Non-pigmented ciliary epithelial cell (primary cell): ENCODE measurements around the gene KIF16B.
"Not testable (repeated sequence)": the region's sequence is repeated elsewhere in the genome, so short reads cannot be mapped to it uniquely, and the experiment has no call there.

Source experiments
- DNase-seq: peaks from one replicate; pipeline ENCODE4 v3.0.0-alpha.2; 2010; ENCODE audit warnings: low read depth

The KIF16B gene

GRCh38 chr20:16287776-16288175 is 285.5 kb downstream of the KIF16B start:
- DNase-seq: no peak

GRCh38 chr20:16286601-16287000 is 286.6 kb downstream of the KIF16B start:
- no peak for DNase-seq

- no peak for DNase-seq
Measured at GRCh38 chr20:16284385-16285100, 288.7 kb downstream of the KIF16B start.

- DNase-seq: no peak
Measured at GRCh38 chr20:16283978-16284377, 289.3 kb downstream of the KIF16B start.

- no peak for DNase-seq
Measured at GRCh38 chr20:16283307-16283706, 289.9 kb downstream of the KIF16B start.

GRCh38 chr20:16280219-16280618 is 293.0 kb downstream of the KIF16B start:
- no peak for DNase-seq

- DNase-seq: no peak
Measured at GRCh38 chr20:16279320-16279719, 293.9 kb downstream of the KIF16B start.

- no peak for DNase-seq
Measured at GRCh38 chr20:16273812-16274555, 299.3 kb downstream of the KIF16B start.

GRCh38 chr20:16272780-16273360 is 300.4 kb downstream of the KIF16B start:
- no peak for DNase-seq

- DNase-seq: no peak
Measured at GRCh38 chr20:16271450-16271849, 301.8 kb downstream of the KIF16B start.

- no peak for DNase-seq
Measured at GRCh38 chr20:16270989-16271388, 302.3 kb downstream of the KIF16B start.

- DNase-seq: no peak
Measured at GRCh38 chr20:16270314-16270931, 302.8 kb downstream of the KIF16B start.

GRCh38 chr20:16267526-16267925 is 305.7 kb downstream of the KIF16B start:
- DNase-seq: no peak

- DNase-seq: no peak
Measured at GRCh38 chr20:16265334-16265733, 307.9 kb downstream of the KIF16B start.

- no peak for DNase-seq
Measured at GRCh38 chr20:16263582-16263981, 309.7 kb downstream of the KIF16B start.

GRCh38 chr20:16262594-16262993 is 310.7 kb downstream of the KIF16B start:
- DNase-seq: no peak

- DNase-seq: no peak
Measured at GRCh38 chr20:16261733-16262273, 311.4 kb downstream of the KIF16B start.

GRCh38 chr20:16260911-16261310 is 312.3 kb downstream of the KIF16B start:
- peak; percentile 23 for DNase-seq

GRCh38 chr20:16260133-16260532 is 313.1 kb downstream of the KIF16B start:
- not testable (repeated sequence) for DNase-seq

- DNase-seq: no peak
Measured at GRCh38 chr20:16258766-16259165, 314.5 kb downstream of the KIF16B start.

GRCh38 chr20:16257813-16258430 is 315.3 kb downstream of the KIF16B start:
- no peak for DNase-seq

GRCh38 chr20:16257021-16257420 is 316.2 kb downstream of the KIF16B start:
- no peak for DNase-seq
